HEK293 (cell line): ENCODE data around the gene RING1.

Experiments
- CTCF ChIA-PET: fragments of 350-600 bp; formaldehyde crosslinking; extraction: SDS; loops from one replicate; lab custom pipeline; 2021; ENCODE audit warnings: antibody characterized with exemption; lab: Yijun Ruan, JAX
- POLR2A ChIA-PET: fragments of 300-600 bp; formaldehyde crosslinking; extraction: SDS; loops from one replicate; lab custom pipeline; 2020; ENCODE audit warnings: antibody characterized with exemption, inconsistent platforms; lab: Yijun Ruan, JAX
- H3K27ac ChIP-seq: fragments of 200-500 bp; sonication (Bioruptor generic); 2 replicates; pipeline ENCODE4 v1.5.1; 2014; ENCODE audit warnings: low read depth, low read length, control low read depth, inconsistent platforms; ENCODE audit errors: extremely low read depth
- H3K36me3 ChIP-seq, 2 experiments: fragments of 200-500 bp in 1 of 2; sonication (Bioruptor generic) in 1 of 2; 1 replicate in 1 of 2; 2 replicates in 1 of 2; pipeline ENCODE4 v1.5.1; 2014 to 2017; ENCODE audit warnings: inconsistent platforms in 2 of 2, low read length in 2 of 2; ENCODE audit not compliant: control insufficient read depth in 2 of 2, insufficient read depth in 1 of 2
- H3K4me1 ChIP-seq: fragments of 200-500 bp; sonication (Bioruptor generic); 2 replicates; pipeline ENCODE4 v1.5.1; 2014; ENCODE audit warnings: mild to moderate bottlenecking, low read length, inconsistent platforms; ENCODE audit not compliant: control insufficient read depth, insufficient read depth
- H3K4me3 ChIP-seq: 2 replicates; pipeline ENCODE4 v1.5.1; 2011; ENCODE audit warnings: low read depth, mild to moderate bottlenecking, control low read depth, low read length, moderate library complexity
- H3K9me3 ChIP-seq: fragments of 200-500 bp; sonication (Bioruptor generic); 2 replicates; pipeline ENCODE4 v1.5.1; 2014; ENCODE audit warnings: low read depth, low read length, inconsistent platforms; ENCODE audit not compliant: control insufficient read depth, insufficient read depth
- BCL11A ChIP-seq: fragments of 450-650 bp; formaldehyde crosslinking; IDR thresholded peaks from 2 replicates; pipeline ENCODE4 v1.5.1; 2016; ENCODE audit warnings: low read depth, missing biosample characterization, missing genetic modification characterization
- BCL11B ChIP-seq: fragments of 450-650 bp; formaldehyde crosslinking; IDR thresholded peaks from 2 replicates; pipeline ENCODE4 v1.5.1; 2016; ENCODE audit warnings: low read depth, missing biosample characterization, missing genetic modification characterization
- GLIS2 ChIP-seq: fragments of 450-650 bp; formaldehyde crosslinking; IDR thresholded peaks from 2 replicates; pipeline ENCODE4 v1.5.1; 2016; ENCODE audit warnings: missing biosample characterization, missing genetic modification characterization
- HOXC10 ChIP-seq: sonication (generic); formaldehyde crosslinking; IDR thresholded peaks from 2 replicates; pipeline ENCODE4 v1.8.1; 2023; ENCODE audit warnings: mild to moderate bottlenecking, missing genetic modification reagents
- REPIN1 ChIP-seq: fragments of 450-650 bp; formaldehyde crosslinking; IDR thresholded peaks from 2 replicates; pipeline ENCODE4 v1.5.1; 2017; ENCODE audit warnings: missing biosample characterization, missing genetic modification characterization, low read depth
- SP2 ChIP-seq: fragments of 450-650 bp; formaldehyde crosslinking; IDR thresholded peaks from 2 replicates; pipeline ENCODE4 v1.5.1; 2016; ENCODE audit warnings: missing biosample characterization, missing genetic modification characterization
- ZNF133 ChIP-seq: fragments of 450-650 bp; formaldehyde crosslinking; IDR thresholded peaks from 2 replicates; pipeline ENCODE4 v1.5.1; 2016; ENCODE audit warnings: missing biosample characterization, missing genetic modification characterization
- ZNF146 ChIP-seq: fragments of 450-650 bp; formaldehyde crosslinking; IDR thresholded peaks from 2 replicates; pipeline ENCODE4 v1.5.1; 2016; ENCODE audit warnings: missing biosample characterization, missing genetic modification characterization
- ZNF148 ChIP-seq: fragments of 450-650 bp; formaldehyde crosslinking; IDR thresholded peaks from 2 replicates; pipeline ENCODE4 v1.5.0; 2017; ENCODE audit warnings: missing biosample characterization, missing genetic modification characterization, borderline replicate concordance
- ZNF157 ChIP-seq: fragments of 450-650 bp; formaldehyde crosslinking; IDR thresholded peaks from 2 replicates; pipeline ENCODE4 v1.5.1; 2016; ENCODE audit warnings: missing biosample characterization, missing genetic modification characterization
- ZNF19 ChIP-seq: fragments of 450-650 bp; formaldehyde crosslinking; IDR thresholded peaks from 2 replicates; pipeline ENCODE4; 2016; ENCODE audit warnings: missing biosample characterization, missing genetic modification characterization, low read depth
- ZNF24 ChIP-seq: fragments of 450-650 bp; formaldehyde crosslinking; IDR thresholded peaks from 2 replicates; pipeline ENCODE4 v1.5.1; 2016; ENCODE audit warnings: missing biosample characterization, missing genetic modification characterization
- ZNF302 ChIP-seq: fragments of 450-650 bp; formaldehyde crosslinking; IDR thresholded peaks from 2 replicates; pipeline ENCODE4 v1.5.1; 2016; ENCODE audit warnings: missing biosample characterization, missing genetic modification characterization, low read depth
- ZNF391 ChIP-seq: fragments of 450-650 bp; formaldehyde crosslinking; IDR thresholded peaks from 2 replicates; pipeline ENCODE4 v1.5.1; 2016; ENCODE audit warnings: low read depth, missing biosample characterization, missing genetic modification characterization, borderline replicate concordance
- ZNF416 ChIP-seq: fragments of 450-650 bp; formaldehyde crosslinking; IDR thresholded peaks from 2 replicates; pipeline ENCODE4 v1.5.1; 2016; ENCODE audit warnings: missing biosample characterization, missing genetic modification characterization
- ZNF433 ChIP-seq: fragments of 450-650 bp; formaldehyde crosslinking; IDR thresholded peaks from 2 replicates; pipeline ENCODE4 v1.5.1; 2016; ENCODE audit warnings: missing biosample characterization, missing genetic modification characterization, low read depth
- ZNF529 ChIP-seq: fragments of 450-650 bp; formaldehyde crosslinking; IDR thresholded peaks from 2 replicates; pipeline ENCODE4 v1.5.1; 2017; ENCODE audit warnings: missing genetic modification characterization, missing biosample characterization; ENCODE audit not compliant: insufficient replicate concordance
- ZNF555 ChIP-seq: fragments of 450-650 bp; formaldehyde crosslinking; conservative IDR thresholded peaks from 2 replicates; pipeline ENCODE4 v1.5.1; 2017; ENCODE audit warnings: missing biosample characterization, mild to moderate bottlenecking, missing genetic modification characterization, inconsistent platforms
- ZNF560 ChIP-seq: fragments of 450-650 bp; formaldehyde crosslinking; IDR thresholded peaks from 2 replicates; pipeline ENCODE4 v1.5.1; 2017; ENCODE audit warnings: missing biosample characterization, missing genetic modification characterization, borderline replicate concordance
- ZNF670 ChIP-seq: fragments of 450-650 bp; formaldehyde crosslinking; IDR thresholded peaks from 2 replicates; pipeline ENCODE4 v1.5.1; 2016; ENCODE audit warnings: missing biosample characterization, missing genetic modification characterization, low read depth
- ZNF704 ChIP-seq: fragments of 450-650 bp; formaldehyde crosslinking; IDR thresholded peaks from 2 replicates; pipeline ENCODE4 v1.5.1; 2016; ENCODE audit warnings: missing biosample characterization, missing genetic modification characterization
- ZSCAN23 ChIP-seq: fragments of 450-650 bp; formaldehyde crosslinking; IDR thresholded peaks from 2 replicates; pipeline ENCODE4 v1.5.1; 2016; ENCODE audit warnings: missing biosample characterization, missing genetic modification characterization
- ZXDB ChIP-seq: fragments of 450-650 bp; formaldehyde crosslinking; IDR thresholded peaks from 2 replicates; pipeline ENCODE4 v1.5.1; 2016; ENCODE audit warnings: missing biosample characterization, missing genetic modification characterization
- TF ChIP-seq, protein P1 (sequence below): fragments of 450-650 bp; formaldehyde crosslinking; IDR thresholded peaks from 2 replicates; pipeline ENCODE4 v1.5.1; 2016; ENCODE audit warnings: missing biosample characterization, missing genetic modification characterization

The RING1 gene

GRCh38 chr6:33176906-33177305 lies 31.4 kb upstream of the RING1 start:
- POLR2A ChIA-PET: no interaction called here
- CTCF ChIA-PET: interaction anchor here (0.6 to 1.0 kb wide), 3 partner anchors 14 to 29 kb away, joined by 3 to 4 read pairs (median 3); no protein-coding TSS in a partner anchor

GRCh38 chr6:33177552-33178446 lies 30.5 kb upstream of the RING1 start:
- Histone ChIP-seq H3K27ac (no peak overlapping the region), H3K9me3 (no peaks in the 10 kb centered on the region), H3K4me3 (no peak overlapping the region), H3K36me3 (no peaks in the 10 kb centered on the region), H3K4me1 (no peaks in the 10 kb centered on the region)
- TF ChIP-seq BCL11A (tag by site-specific recombination): peak; percentile 51
- 0 out of 2 replicates have a peak, but pooled peaks have one; percentile 60 for TF ChIP-seq BCL11B
- no peak for TF ChIP-seq ZNF670
- TF ChIP-seq ZNF19 (tag by site-specific recombination): no peak
- no peak for TF ChIP-seq ZNF560 (tag by site-specific recombination)
- no peak for TF ChIP-seq ZNF133 (tag by site-specific recombination)
- no peak for TF ChIP-seq ZXDB (tag by site-specific recombination)
- no peak for TF ChIP-seq ZNF529 (tag by site-specific recombination)
- no peak for TF ChIP-seq ZNF416 (tag by site-specific recombination)
- no peak for TF ChIP-seq SP2 (tag by site-specific recombination)
- TF ChIP-seq ZNF391 (tag by site-specific recombination): no peak
- TF ChIP-seq REPIN1 (tag by site-specific recombination): no peak
- no peak for TF ChIP-seq ZNF148 (tag by site-specific recombination)
- TF ChIP-seq ZSCAN23 (tag by site-specific recombination): no peak
- CTCF ChIA-PET: interaction anchor here (0.6 to 1.0 kb wide), 2 partner anchors 20 kb away, joined by 3 read pairs; no protein-coding TSS in a partner anchor
- POLR2A ChIA-PET: interaction anchor here (0.6 kb wide), 1 partner anchor 22 kb away, joined by 3 read pairs; no protein-coding TSS in a partner anchor

More at GRCh38 chr6:33176906-33177305, 31.4 kb upstream of the RING1 start:
- Histone ChIP-seq H3K36me3 (no peaks in the 10 kb centered on the region), H3K9me3 (no peaks in the 10 kb centered on the region), H3K27ac (no peak overlapping the region), H3K4me1 (no peaks in the 10 kb centered on the region), H3K4me3 (no peak overlapping the region)
- TF ChIP-seq ZNF24 (tag by site-specific recombination) (no peak), ZNF433 (tag by site-specific recombination) (no peak), ZNF157 (tag by site-specific recombination) (no peak), ZNF146 (tag by site-specific recombination) (no peak), ZNF704 (tag by site-specific recombination) (no peak), GLIS2 (no peak), ZNF555 (tag by site-specific recombination) (no peak), HOXC10 (CRISPR knock-in tag) (no peak), ZNF302 (tag by site-specific recombination) (no peak), SP2 (tag by site-specific recombination) (no peak)
- TF ChIP-seq, protein P1, sequence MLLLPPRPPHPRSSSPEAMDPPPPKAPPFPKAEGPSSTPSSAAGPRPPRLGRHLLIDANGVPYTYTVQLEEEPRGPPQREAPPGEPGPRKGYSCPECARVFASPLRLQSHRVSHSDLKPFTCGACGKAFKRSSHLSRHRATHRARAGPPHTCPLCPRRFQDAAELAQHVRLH (tag by site-specific recombination): no peak
